T-cell (primary cell): ENCODE measurements around the gene TMEM45A. TPM values are rescaled to one million over a fixed set of nuclear protein-coding genes. Genes with fewer than 3 reads are reported as not detected.
"Not testable (repeated sequence)": the region's sequence is repeated elsewhere in the genome, so short reads cannot be mapped to it uniquely, and the experiment has no call there.

Source experiments
- ATAC-seq, 4 experiments: fragments of 200-7000 bp in 3 of 4; fragments of 150-1000 bp in 1 of 4; cut with Tn5 transposase; replicated peaks in 1 of 4; 1 replicate in 3 of 4; 2 replicates in 1 of 4; pipeline ENCODE4 v1.10.0; 2021; ENCODE audit warnings: moderate library complexity in 3 of 4, mild to moderate bottlenecking in 2 of 4, moderate number of reproducible peaks in 1 of 4
- CTCF ChIA-PET, 2 donors: fragments of 300-600 bp; sonication (Branson Sonifier 250); formaldehyde crosslinking; loops; one replicate each; lab custom pipeline; 2022; ENCODE audit warnings: antibody characterized with exemption in 2 of 2; lab: Charles Lee
- POLR2A ChIA-PET, 2 donors: fragments of 300-600 bp; sonication (Branson Sonifier 250); formaldehyde crosslinking; loops; one replicate each; lab custom pipeline; 2022; ENCODE audit warnings: antibody characterized with exemption in 2 of 2; lab: Charles Lee
- DNase-seq, 35 experiments: peaks; one replicate each; pipeline versions ENCODE4 v3.0.0 to v3.0.0-alpha.2; 2013 to 2023
- H3K27ac ChIP-seq: one replicate; pipeline ENCODE4 v1.5.1; 2013; ENCODE audit warnings: low read length
- H3K27me3 ChIP-seq, 2 experiments: replicated peaks in 1 of 2; 1 replicate in 1 of 2; 2 replicates in 1 of 2; pipeline versions ENCODE4 v1.6.1 to v1.7.0; 2013; ENCODE audit warnings: low read length in 1 of 2, mixed read lengths in 1 of 2; ENCODE audit not compliant: control insufficient read depth in 2 of 2, insufficient read depth in 2 of 2; ENCODE audit errors: extremely low read depth in 1 of 2
- H3K36me3 ChIP-seq, 2 donors: 1 replicate in 1 of 2; 2 replicates in 1 of 2; pipeline versions ENCODE4 v1.6.1 to v1.7.0; 2013; ENCODE audit warnings: low read length in 1 of 2; ENCODE audit not compliant: control insufficient read depth in 2 of 2, insufficient read depth in 1 of 2; ENCODE audit errors: extremely low read depth in 1 of 2
- H3K4me1 ChIP-seq, 2 experiments: 1 replicate in 1 of 2; 2 replicates in 1 of 2; pipeline versions ENCODE4 v1.6.1 to v1.7.0; 2013; ENCODE audit warnings: low read length in 2 of 2, mixed read lengths in 1 of 2; ENCODE audit not compliant: insufficient read depth in 2 of 2, control insufficient read depth in 1 of 2; ENCODE audit errors: extremely low read depth in 1 of 2
- H3K4me3 ChIP-seq, 2 donors: 1 replicate in 1 of 2; 2 replicates in 1 of 2; pipeline versions ENCODE4 v1.5.1 to v1.7.0; 2013; ENCODE audit warnings: mild to moderate bottlenecking in 2 of 2, low read length in 1 of 2, moderate library complexity in 1 of 2; ENCODE audit not compliant: control insufficient read depth in 1 of 2; ENCODE audit errors: extremely low read depth in 1 of 2
- H3K9me3 ChIP-seq: 2 replicates; pipeline ENCODE4 v1.7.0; 2013
- H3K27ac Mint-ChIP-seq, 2 donors: one replicate each; pipeline ENCODE4 v1.8.0; 2020 to 2021; ENCODE audit warnings: mild to moderate bottlenecking in 2 of 2, mixed read lengths in 2 of 2
- H3K27me3 Mint-ChIP-seq, 2 donors: one replicate each; pipeline ENCODE4 v1.8.0; 2021 to 2022; ENCODE audit warnings: mixed read lengths in 2 of 2
- H3K36me3 Mint-ChIP-seq: one replicate; pipeline ENCODE4 v1.8.0; 2021; ENCODE audit warnings: mixed read lengths
- H3K4me1 Mint-ChIP-seq, 3 donors: one replicate each; pipeline ENCODE4 v1.8.0; 2020 to 2022; ENCODE audit warnings: mixed read lengths in 3 of 3, mild to moderate bottlenecking in 1 of 3
- H3K4me3 Mint-ChIP-seq, 3 donors: one replicate each; pipeline ENCODE4 v1.8.0; 2020 to 2022; ENCODE audit warnings: mild to moderate bottlenecking in 3 of 3, mixed read lengths in 3 of 3, moderate library complexity in 3 of 3
- H3K9me3 Mint-ChIP-seq, 3 donors: one replicate each; pipeline ENCODE4 v1.8.0; 2020 to 2022; ENCODE audit warnings: mixed read lengths in 3 of 3
- WGBS: methylation state at CpG from one replicate; pipeline ENCODE4 v1.1.5; 2013; ENCODE audit warnings: missing lambda C conversion rate; ENCODE audit not compliant: insufficient coverage; 5-methylcytosine and 5-hydroxymethylcytosine counted together
- total RNA-seq, 35 experiments: library from RNA in 6 of 35; stranded (reverse) in 6 of 35; fragments of 120-200 nt in 1 of 35; gene quantifications; one replicate each; pipeline versions ENCODE4 v1.2.1 to v1.2.4 and lab custom pipeline; 2013 to 2026

Gene TMEM45A
- total RNA-seq, 5 donors from 2014 or later (not counting 1 experiment from before 2014, with no cell fraction given): 0.15 to 0.36 (median 0.18) TPM; not detected in 1

- H3K36me3 Mint-ChIP-seq, H3K4me1 ChIP-seq, H3K27ac ChIP-seq, H3K27me3 ChIP-seq, H3K4me3 ChIP-seq, DNase-seq, H3K9me3 Mint-ChIP-seq, CTCF ChIA-PET, H3K27ac Mint-ChIP-seq, H3K9me3 ChIP-seq, H3K4me3 Mint-ChIP-seq, ATAC-seq, H3K36me3 ChIP-seq, H3K4me1 Mint-ChIP-seq: not testable (repeated sequence)
- POLR2A ChIA-PET: interaction anchor here in 1 of 2 donors (0.7 kb wide), 1 partner anchor 55 kb away, joined by 3 read pairs; no protein-coding TSS in a partner anchor
- WGBS: no CpG with 5 or more reads among the region's 3 CpGs
- peaks cover 4 to 18% of the 10 kb centered on the region in 2 donors for H3K27me3 Mint-ChIP-seq
Observed at GRCh38 chr3:100541428-100541827, 49.0 kb downstream of the TMEM45A start.

GRCh38 chr3:100545371-100545770 is 53.0 kb downstream of the TMEM45A start:
- H3K9me3 ChIP-seq: no peaks in the 10 kb centered on the region
- no peaks in the 10 kb centered on the region for H3K36me3 ChIP-seq
- Mint-ChIP-seq H3K27ac (no peak overlapping the region), H3K4me3 (no peak overlapping the region), H3K4me1 (no peaks in the 10 kb centered on the region), H3K27me3 (peaks cover 10 to 22% of the 10 kb centered on the region in 2 donors), H3K36me3 (no peaks in the 10 kb centered on the region), H3K9me3 (peaks cover 0 to 8% (median 6%) of the 10 kb centered on the region in 3 donors)
- H3K27ac ChIP-seq: no peak overlapping the region
- no peaks in the 10 kb centered on the region for H3K4me1 ChIP-seq
- H3K4me3 ChIP-seq: no peak overlapping the region
- ATAC-seq (no peak), DNase-seq (no peak)
- H3K27me3 ChIP-seq: no peaks in the 10 kb centered on the region
- ChIA-PET CTCF (interaction anchor here in 1 of 2 donors (0.6 kb wide), 1 partner anchor 1718 kb away, joined by 3 read pairs; no protein-coding TSS in a partner anchor), POLR2A (no interaction called here)
- 17% methylated on average over 2 of the region's 2 CpGs for WGBS

GRCh38 chr3:100546020-100546744 is 53.8 kb downstream of the TMEM45A start:
- H3K4me1 Mint-ChIP-seq: no peaks in the 10 kb centered on the region
- Histone ChIP-seq H3K27ac (no peak overlapping the region), H3K9me3 (no peaks in the 10 kb centered on the region), H3K4me3 (no peak overlapping the region), H3K4me1 (no peaks in the 10 kb centered on the region), H3K36me3 (no peaks in the 10 kb centered on the region), H3K27me3 (no peaks in the 10 kb centered on the region)
- no peak for ATAC-seq
- peaks cover 0 to 6% (median 5%) of the 10 kb centered on the region in 3 donors for H3K9me3 Mint-ChIP-seq
- no peak overlapping the region for H3K4me3 Mint-ChIP-seq
- 100% methylated on average over 1 of the region's 3 CpGs for WGBS
- no peaks in the 10 kb centered on the region for H3K36me3 Mint-ChIP-seq
- DNase-seq: no peak
- CTCF ChIA-PET: no interaction called here
- POLR2A ChIA-PET: no interaction called here
- peaks cover 10 to 22% of the 10 kb centered on the region in 2 donors for H3K27me3 Mint-ChIP-seq
- H3K27ac Mint-ChIP-seq: no peak overlapping the region

GRCh38 chr3:100548053-100548452 is 55.6 kb downstream of the TMEM45A start:
- no peaks in the 10 kb centered on the region for H3K27me3 ChIP-seq
- 0% methylated on average over 1 of the region's 2 CpGs for WGBS
- Mint-ChIP-seq H3K9me3 (no peaks in the 10 kb centered on the region), H3K27ac (no peak overlapping the region), H3K36me3 (no peaks in the 10 kb centered on the region), H3K4me3 (no peak overlapping the region), H3K4me1 (no peaks in the 10 kb centered on the region), H3K27me3 (peaks cover 13 to 22% of the 10 kb centered on the region in 2 donors)
- CTCF ChIA-PET: no interaction called here
- DNase-seq (no peak), ATAC-seq (no peak)
- H3K4me1 ChIP-seq: no peaks in the 10 kb centered on the region
- no peaks in the 10 kb centered on the region for H3K9me3 ChIP-seq
- POLR2A ChIA-PET: no interaction called here
- H3K4me3 ChIP-seq: no peak overlapping the region
- H3K27ac ChIP-seq: no peak overlapping the region
- no peaks in the 10 kb centered on the region for H3K36me3 ChIP-seq

- H3K27me3 ChIP-seq: no peaks in the 10 kb centered on the region
- Mint-ChIP-seq H3K27me3 (peaks cover 0 to 6% of the 10 kb centered on the region in 2 donors), H3K9me3 (no peaks in the 10 kb centered on the region), H3K27ac (no peak overlapping the region), H3K4me3 (no peak overlapping the region), H3K4me1 (no peaks in the 10 kb centered on the region), H3K36me3 (no peaks in the 10 kb centered on the region)
- ATAC-seq: no peak
- DNase-seq: no peak
- POLR2A ChIA-PET: no interaction called here
- no peaks in the 10 kb centered on the region for H3K9me3 ChIP-seq
- no peaks in the 10 kb centered on the region for H3K4me1 ChIP-seq
- no peaks in the 10 kb centered on the region for H3K36me3 ChIP-seq
- WGBS: no CpG with 5 or more reads among the region's 3 CpGs
- H3K4me3 ChIP-seq: no peak overlapping the region
- CTCF ChIA-PET: no interaction called here
- H3K27ac ChIP-seq: no peak overlapping the region
Observed at GRCh38 chr3:100553618-100554372, 61.4 kb downstream of the TMEM45A start.

GRCh38 chr3:100554373-100554676 is 61.9 kb downstream of the TMEM45A start:
- no peak for DNase-seq

More at GRCh38 chr3:100554373-100554676, 61.9 kb downstream of the TMEM45A start:
- no peaks in the 10 kb centered on the region for H3K36me3 ChIP-seq
- H3K27ac ChIP-seq: no peak overlapping the region
- H3K36me3 Mint-ChIP-seq: no peaks in the 10 kb centered on the region
- no peak overlapping the region for H3K4me3 ChIP-seq
- POLR2A ChIA-PET: no interaction called here
- CTCF ChIA-PET: no interaction called here
- H3K27me3 Mint-ChIP-seq: peaks cover 3 to 4% of the 10 kb centered on the region in 2 donors
- H3K9me3 ChIP-seq: no peaks in the 10 kb centered on the region
- no peak for ATAC-seq
- no peaks in the 10 kb centered on the region for H3K4me1 ChIP-seq
- no peaks in the 10 kb centered on the region for H3K27me3 ChIP-seq
- no peak overlapping the region for H3K4me3 Mint-ChIP-seq
- H3K27ac Mint-ChIP-seq: no peak overlapping the region
- H3K4me1 Mint-ChIP-seq: no peaks in the 10 kb centered on the region
- no peaks in the 10 kb centered on the region for H3K9me3 Mint-ChIP-seq
